Transverse colon (tissue), 3 donors: ENCODE results near the gene SNX5.

Experiments
- POLR2A ChIP-seq: fragments of 450-650 bp; IDR thresholded peaks from one replicate; pipeline ENCODE4 v1.6.1; 2016; ENCODE audit warnings: antibody characterized with exemption, mild to moderate bottlenecking, moderate library complexity
- TF ChIP-seq, protein P1 (sequence below), 5 experiments: fragments of 200-600 bp in 3 of 5; fragments of 450-650 bp in 2 of 5; sonication (generic) in 3 of 5; IDR thresholded peaks; 1 replicate in 2 of 5; 2 replicates in 3 of 5; pipeline ENCODE4 v1.5.1; 2016 to 2017; ENCODE audit warnings: antibody characterized with exemption in 5 of 5, inconsistent platforms in 3 of 5, mild to moderate bottlenecking in 2 of 5, moderate library complexity in 1 of 5

- TF ChIP-seq, protein P1, sequence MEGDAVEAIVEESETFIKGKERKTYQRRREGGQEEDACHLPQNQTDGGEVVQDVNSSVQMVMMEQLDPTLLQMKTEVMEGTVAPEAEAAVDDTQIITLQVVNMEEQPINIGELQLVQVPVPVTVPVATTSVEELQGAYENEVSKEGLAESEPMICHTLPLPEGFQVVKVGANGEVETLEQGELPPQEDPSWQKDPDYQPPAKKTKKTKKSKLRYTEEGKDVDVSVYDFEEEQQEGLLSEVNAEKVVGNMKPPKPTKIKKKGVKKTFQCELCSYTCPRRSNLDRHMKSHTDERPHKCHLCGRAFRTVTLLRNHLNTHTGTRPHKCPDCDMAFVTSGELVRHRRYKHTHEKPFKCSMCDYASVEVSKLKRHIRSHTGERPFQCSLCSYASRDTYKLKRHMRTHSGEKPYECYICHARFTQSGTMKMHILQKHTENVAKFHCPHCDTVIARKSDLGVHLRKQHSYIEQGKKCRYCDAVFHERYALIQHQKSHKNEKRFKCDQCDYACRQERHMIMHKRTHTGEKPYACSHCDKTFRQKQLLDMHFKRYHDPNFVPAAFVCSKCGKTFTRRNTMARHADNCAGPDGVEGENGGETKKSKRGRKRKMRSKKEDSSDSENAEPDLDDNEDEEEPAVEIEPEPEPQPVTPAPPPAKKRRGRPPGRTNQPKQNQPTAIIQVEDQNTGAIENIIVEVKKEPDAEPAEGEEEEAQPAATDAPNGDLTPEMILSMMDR (IDR thresholded peaks at IDR 0.05) = no peak
- no peak for TF ChIP-seq POLR2A
Measured at GRCh38 chr20:17912916-17913315, 55.7 kb downstream of the SNX5 start.
